HG02623 (cell line): ENCODE measurements around the gene NSMF.

ENCODE experiments used
- ATAC-seq: cut with Tn5 transposase; IDR thresholded peaks from one replicate; pipeline ENCODE4 v1.9.1; 2021; ENCODE audit warnings: moderate library complexity; ENCODE audit not compliant: unreplicated experiment

Gene NSMF

GRCh38 chr9:137492464-137493363 is 33.6 kb upstream of the NSMF start:
- no peak for ATAC-seq

GRCh38 chr9:137491735-137492432 is 32.8 kb upstream of the NSMF start:
- ATAC-seq = no peak

DNA sequence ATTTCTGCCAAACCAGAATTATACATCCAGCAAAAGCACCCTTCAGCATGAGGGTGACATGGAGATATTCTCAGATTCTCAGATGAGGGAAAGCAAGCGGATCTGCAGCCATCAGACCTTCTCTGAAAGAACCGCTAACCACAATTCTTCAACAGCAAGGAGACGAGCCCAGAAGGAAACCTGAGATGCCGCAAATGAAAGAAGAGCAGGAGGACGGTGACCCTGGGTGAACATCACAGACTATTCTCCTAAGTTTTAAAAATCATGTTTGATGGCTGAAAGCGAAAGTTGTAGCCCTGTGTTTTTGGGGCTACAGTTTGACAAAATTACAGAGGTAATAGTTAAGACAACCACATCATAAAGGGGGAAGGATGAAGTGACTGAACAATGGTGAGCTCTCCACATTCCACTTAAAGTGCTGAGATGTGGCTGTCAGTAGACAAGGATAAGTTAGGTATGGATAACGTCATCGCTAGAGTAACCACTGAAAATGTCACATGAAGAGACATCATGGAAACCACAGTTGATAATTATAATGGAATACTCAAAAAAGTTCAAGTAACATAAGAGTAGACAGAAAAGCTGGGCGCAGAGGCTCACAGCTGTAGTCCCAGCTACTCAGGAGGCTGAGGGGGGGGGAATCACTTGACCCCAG is 31.5 kb upstream of the NSMF start:
- no peak for ATAC-seq

GRCh38 chr9:137488906-137489305 is 29.8 kb upstream of the NSMF start:
- no peak for ATAC-seq

DNA sequence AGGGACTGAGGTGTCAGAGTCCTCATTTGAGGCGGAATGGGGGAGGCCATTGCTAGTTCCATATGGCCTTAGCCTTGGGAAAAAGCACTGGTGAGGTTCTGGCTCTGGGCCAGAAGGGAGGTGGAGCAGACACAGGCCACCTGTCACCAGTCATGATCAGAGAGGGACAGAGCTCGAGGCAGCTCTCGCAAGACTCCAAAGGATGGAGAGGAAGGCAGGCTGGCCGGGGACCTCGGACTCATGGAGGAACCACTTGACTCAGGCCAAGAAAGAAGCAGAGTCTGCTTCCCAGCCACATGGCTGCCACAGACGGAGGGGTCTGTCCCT is 29.2 kb upstream of the NSMF start:
- no peak for ATAC-seq

- ATAC-seq = no peak
Observed at GRCh38 chr9:137487454-137488326, 28.6 kb upstream of the NSMF start.

DNA sequence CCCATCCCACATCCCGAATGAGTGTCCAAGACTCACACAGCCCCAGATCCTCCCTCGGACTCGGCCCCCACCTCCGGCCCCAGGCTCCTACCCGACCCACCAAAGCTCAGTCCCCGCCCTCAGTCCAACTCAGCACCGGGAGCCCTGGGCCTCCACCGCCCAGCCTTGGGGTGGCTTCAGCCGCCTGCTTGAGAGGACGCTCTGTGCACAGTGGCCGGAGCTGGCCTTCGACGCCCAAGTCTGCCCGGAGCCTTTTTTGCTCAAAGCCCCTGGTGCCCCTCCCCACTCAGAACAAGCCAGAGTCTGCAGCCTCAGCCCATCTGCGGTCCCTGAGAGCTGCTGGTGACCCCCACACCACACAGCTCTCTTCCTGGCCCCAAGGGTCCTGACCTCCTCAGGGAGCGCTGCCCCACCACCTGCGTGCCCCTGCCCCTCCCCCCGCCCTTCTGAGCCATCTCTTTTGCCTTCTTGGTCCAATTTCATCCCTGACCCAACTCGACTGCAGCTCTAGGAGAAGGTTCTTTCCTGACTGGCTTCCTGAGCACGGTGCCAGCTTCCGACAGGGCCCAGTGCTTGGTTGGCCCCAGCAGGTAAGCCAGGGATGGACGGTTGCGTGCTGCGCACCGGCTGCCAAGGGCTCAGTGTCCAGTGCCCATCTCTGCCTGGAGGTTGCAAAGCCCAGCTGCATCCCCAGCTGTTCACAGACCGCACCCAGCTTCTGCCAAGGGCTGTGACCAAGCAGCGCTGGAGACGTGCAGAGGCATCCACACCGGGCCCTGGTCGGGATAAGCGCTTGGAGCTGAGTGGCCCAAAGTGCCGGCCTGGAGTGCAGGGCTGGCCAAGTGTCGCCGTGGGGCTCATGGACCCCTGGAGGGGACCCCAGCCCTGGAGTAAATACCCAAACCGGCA is 27.7 kb upstream of the NSMF start:
- no peak for ATAC-seq

DNA sequence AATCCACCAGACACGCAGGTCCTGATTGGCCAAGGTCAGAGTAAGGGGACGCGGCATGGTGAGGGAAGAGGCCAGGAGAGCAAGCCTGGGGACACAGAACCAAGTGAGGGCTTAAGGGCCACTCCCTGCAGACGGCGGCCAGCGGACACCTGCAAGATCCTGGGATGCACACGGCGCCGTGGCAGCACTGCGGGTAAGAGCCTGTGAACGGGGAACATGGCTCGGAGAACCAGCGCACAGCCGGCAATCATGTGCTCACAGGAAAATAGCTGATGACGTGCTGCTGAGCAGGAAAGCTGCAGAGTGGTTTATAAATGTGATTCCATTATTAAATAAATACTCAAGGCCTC is 27.0 kb upstream of the NSMF start:
- ATAC-seq = no peak

DNA sequence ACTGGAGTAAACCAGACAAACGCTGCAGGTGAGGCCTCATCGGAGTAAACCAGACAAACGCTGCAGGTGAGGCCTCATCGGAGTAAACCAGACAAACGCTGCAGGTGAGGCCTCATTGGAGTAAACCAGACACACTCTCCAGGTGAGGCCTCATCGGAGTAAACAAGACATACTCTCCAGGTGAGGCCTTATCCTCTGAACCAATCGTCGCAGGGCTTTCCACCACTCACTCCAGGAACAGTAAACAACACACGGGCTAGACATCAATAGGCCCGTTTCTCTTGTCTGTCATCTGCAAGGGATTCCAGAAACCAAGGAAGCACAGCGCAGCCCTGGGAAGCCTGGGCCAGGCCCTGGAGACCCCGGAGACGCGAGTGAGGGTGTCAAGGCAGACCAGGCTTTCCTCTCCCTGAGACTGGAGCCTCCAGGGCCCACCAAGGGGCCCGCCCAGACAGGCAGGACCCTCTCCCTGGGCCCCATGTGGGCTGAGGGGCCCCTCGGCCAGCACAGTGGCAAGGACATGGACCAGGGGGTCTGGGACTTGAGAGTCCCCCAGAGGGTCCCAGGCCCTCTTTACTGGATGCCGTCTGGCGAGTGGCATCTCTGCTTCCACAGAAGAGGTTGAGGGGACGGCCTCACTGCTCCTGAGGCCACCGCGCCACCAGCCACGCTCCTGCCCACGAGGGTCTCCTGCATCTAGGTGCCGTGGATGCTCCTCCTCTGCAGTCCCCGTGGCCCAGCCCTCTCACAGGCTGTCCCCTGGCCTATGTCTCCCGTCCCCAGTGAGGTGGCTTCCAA is 26.4 kb upstream of the NSMF start:
- no peak for ATAC-seq

DNA sequence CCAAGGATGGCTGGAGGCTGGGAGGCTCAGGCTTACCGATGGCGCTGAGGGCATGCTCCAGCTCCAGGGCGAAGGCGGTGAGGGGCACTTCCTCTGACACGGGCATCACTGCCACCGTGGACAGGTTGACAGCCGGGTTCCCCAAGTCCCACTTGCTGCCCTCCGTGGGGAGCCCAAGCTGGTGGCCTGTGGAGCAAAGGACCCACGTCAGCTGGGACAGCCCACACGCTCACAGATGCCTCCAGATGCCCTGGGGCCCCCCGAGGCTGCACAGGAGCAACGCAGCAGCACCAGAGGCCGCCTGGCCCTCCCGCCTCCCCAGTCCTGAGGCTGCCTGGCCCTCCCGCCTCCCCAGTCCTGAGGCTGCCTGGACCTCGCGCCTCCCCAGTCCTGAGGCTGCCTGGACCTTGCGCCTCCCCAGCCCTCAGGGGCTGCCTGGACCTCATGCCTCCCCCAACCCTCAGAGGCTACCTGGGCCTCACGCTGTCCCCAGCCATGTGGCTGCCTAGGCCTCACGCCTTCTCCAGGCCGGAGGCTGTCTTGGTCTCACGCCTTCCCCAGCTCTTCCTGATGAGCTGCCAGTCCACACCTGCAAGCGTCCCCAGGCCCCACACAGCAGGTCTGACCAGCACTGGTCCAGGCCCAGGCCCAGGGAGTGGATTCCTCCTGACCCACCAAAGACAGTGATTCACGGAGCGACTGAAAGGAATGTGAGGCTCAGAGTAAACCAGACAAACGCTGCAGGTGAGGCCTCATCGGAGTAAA is 25.6 kb upstream of the NSMF start:
- no peak for ATAC-seq

- no peak for ATAC-seq
Observed at GRCh38 chr9:137482094-137482781, 23.1 kb upstream of the NSMF start.

GRCh38 chr9:137480686-137481683 is 21.9 kb upstream of the NSMF start:
- ATAC-seq = no peak

- ATAC-seq = no peak
Observed at GRCh38 chr9:137479892-137480685, 21.0 kb upstream of the NSMF start.

DNA sequence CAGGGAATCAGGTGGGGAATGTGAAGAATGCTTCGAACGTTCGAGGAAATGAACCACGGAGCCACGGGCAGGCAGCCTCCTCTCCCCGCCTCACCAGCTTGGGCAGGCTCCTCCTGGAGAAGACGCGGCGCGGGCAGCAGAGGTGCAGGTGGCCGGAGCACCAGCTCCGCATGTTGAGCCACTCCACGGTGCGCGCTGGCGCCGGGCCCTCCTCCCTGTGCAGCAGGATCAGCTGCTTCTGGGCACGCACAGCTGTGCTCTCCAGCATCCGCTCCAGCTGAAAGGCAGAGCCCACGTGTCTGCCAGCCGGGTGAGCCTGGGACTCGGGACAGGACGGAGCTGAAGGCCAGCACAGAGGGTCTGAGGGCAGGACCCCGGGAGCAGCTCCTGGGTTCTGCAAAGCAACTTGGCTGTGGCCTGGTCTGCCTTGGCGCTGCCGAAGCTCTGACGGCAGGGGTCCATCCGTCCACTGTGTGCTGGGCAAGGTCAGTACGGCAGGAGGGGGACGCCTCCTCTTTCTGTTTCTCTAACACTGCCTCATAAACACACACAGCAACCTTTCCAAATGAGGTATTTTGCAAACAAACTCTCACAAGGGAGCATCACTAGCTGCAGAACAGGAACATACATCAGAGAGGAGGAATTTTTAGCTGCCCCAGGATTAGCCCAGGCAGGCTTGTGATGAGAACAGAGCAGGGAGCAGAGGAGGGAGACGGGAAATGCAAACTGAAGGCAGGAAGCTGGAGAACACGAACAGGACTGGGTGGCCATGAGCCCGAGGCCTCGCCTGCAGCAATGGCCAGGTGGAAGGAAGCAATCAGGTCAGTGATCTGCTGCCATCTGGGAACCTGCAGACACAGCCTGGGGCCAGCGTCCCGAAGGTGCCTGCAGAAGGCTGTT is 20.1 kb upstream of the NSMF start:
- ATAC-seq = no peak

GRCh38 chr9:137478613-137478961 is 19.5 kb upstream of the NSMF start:
- ATAC-seq = no peak
